Effector memory CD8-positive, alpha-beta T cell (primary cell): ENCODE data around the gene ZNF428.
"Not testable (repeated sequence)": the region's sequence is repeated elsewhere in the genome, so short reads cannot be mapped to it uniquely, and the experiment has no call there.

ENCODE experiments used
- ATAC-seq: fragments of 150-1000 bp; cut with Tn5 transposase; replicated peaks from 2 replicates; pipeline ENCODE4 v1.10.0; 2021; ENCODE audit warnings: mild to moderate bottlenecking, moderate library complexity
- DNase-seq, 3 experiments: peaks; one replicate each; pipeline ENCODE4 v3.0.0; 2021
- H3K27ac Mint-ChIP-seq, 2 donors: one replicate each; pipeline ENCODE4 v1.8.0; 2022; ENCODE audit warnings: mild to moderate bottlenecking in 2 of 2, mixed read lengths in 2 of 2, moderate library complexity in 2 of 2
- H3K27me3 Mint-ChIP-seq, 2 donors: one replicate each; pipeline ENCODE4 v1.8.0; 2022; ENCODE audit warnings: mixed read lengths in 2 of 2
- H3K36me3 Mint-ChIP-seq: one replicate; pipeline ENCODE4 v1.8.0; 2022; ENCODE audit warnings: mild to moderate bottlenecking, moderate library complexity, mixed read lengths; ENCODE audit not compliant: insufficient read depth
- H3K4me1 Mint-ChIP-seq, 2 donors: one replicate each; pipeline ENCODE4 v1.8.0; 2022; ENCODE audit warnings: low read depth in 2 of 2, mixed read lengths in 2 of 2
- H3K4me3 Mint-ChIP-seq, 2 donors: one replicate each; pipeline ENCODE4 v1.8.0; 2022; ENCODE audit warnings: mild to moderate bottlenecking in 2 of 2, mixed read lengths in 2 of 2, moderate library complexity in 2 of 2
- H3K9me3 Mint-ChIP-seq, 2 donors: one replicate each; pipeline ENCODE4 v1.8.0; 2022; ENCODE audit warnings: mixed read lengths in 2 of 2

Gene ZNF428

DNA sequence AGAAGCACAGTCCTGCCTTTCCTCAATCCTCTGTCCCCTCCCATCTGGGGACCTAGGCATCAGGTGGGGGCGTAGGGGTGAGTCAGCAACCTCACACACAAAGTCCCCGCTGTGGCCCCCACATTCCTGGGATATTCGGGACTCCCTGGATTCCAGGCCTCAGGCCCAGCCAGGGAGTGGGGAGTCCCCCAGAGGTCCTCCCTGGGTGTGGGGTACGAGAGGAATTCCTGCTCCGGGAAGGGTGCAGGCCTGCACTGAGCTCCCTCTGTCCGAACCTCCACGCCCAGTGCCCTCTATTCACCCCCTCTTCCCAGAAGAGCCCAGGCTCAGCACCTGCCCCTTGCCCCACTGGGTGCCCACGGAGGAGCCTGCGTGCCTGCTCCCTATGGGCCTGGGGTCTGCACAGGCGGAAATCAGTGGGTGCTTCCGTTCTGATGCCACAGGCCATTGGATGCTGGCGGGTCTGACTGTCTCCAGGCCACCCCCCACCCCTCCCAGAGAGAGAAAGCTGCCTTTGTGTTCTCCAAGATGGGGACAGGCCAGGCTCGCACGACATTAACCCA is 16.8 kb upstream of the ZNF428 start:
- Mint-ChIP-seq H3K9me3 (no peaks in the 10 kb centered on the region), H3K4me1 (peaks cover 12% of the 10 kb centered on the region in 2 donors), H3K27me3 (peaks cover 48 to 89% of the 10 kb centered on the region in 2 donors), H3K4me3 (no peak overlapping the region), H3K27ac (no peak overlapping the region), H3K36me3 (peaks cover 3% of the 10 kb centered on the region)
- ATAC-seq (no peak), DNase-seq (no peak)

DNA sequence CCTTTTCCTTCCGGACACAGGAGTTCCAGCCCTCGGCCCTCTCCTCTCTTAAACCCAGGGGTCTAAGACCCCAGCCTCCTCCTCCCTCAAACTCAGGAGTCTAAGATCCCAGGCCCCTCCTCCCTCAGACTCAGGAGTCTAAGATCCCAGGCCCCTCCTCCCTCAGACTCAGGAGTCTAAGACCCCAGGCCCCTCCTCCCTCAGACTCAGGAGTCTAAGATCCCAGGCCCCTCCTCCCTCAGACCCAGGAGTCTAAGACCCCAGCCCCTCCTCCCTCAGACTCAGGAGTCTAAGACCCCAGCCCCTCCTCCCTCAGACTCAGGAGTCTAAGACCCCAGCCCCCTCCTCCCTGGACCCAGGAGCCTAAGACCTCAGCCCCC is 16.1 kb upstream of the ZNF428 start:
- H3K4me3 Mint-ChIP-seq, ATAC-seq, H3K36me3 Mint-ChIP-seq: not testable (repeated sequence)

DNA sequence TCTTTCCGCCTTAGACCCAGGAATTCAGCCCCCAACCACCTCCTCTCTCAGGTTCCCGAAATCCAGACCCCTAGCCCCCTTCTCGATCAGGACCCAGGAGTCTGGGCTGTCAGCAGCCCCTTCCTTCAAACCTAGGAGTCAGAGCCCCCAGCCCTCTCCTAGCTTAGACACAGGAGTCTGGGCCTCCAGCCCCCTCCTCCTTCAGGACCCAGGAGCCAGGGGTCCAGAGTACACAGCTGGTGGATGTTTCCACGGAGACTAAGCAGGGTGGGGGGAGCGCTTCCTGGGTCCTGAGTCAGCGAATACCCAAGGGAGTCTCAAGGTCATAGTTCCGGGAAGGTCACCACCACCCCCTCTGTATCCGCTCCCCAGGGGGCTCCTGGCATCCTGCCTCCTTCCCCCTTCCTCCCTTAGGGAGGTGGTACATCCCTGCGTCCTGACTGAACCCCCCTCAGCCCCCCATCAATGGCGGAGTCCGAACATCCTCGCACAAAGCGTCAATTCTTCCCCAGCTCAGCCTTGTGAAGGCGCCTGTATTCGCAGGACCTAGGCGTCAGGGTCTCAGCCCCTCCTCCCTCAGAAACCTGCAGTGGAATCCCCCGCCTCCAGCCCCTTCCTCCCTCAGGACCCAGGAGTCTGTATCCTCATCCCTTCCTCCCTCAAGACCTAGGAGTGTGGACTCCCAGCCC is 15.6 kb upstream of the ZNF428 start:
- Mint-ChIP-seq H3K27ac (peak overlapping the region in 1 of 2 donors; percentile 32), H3K4me3 (no peak overlapping the region)

More for the DNA sequence above, 16.1 kb upstream of the ZNF428 start:
- peak overlapping the region in 1 of 2 donors; percentile 32 for H3K27ac Mint-ChIP-seq
- peaks cover 42 to 82% of the 10 kb centered on the region in 2 donors for H3K27me3 Mint-ChIP-seq
- not testable (repeated sequence) for H3K9me3 Mint-ChIP-seq, DNase-seq
- H3K4me1 Mint-ChIP-seq: peaks cover 12% of the 10 kb centered on the region in 2 donors

DNA sequence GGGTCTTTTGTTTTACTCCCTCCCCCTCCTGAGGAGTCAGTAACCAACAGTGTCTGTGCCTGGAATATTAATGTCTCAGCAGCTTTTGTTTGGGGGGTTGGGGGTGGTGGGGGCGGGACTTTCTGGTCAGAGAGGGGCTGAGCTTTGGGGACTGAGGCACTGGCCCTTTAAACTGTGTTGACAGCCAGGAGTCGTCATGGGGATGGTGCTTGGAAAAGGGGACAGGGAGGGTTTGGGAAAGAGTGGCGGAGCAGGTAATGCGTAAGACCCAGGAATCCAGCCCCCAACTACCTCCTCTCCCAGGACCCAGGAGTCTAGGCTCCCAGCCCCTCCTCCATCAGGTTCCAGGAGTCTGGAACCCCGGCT is 15.1 kb upstream of the ZNF428 start:
- H3K9me3 Mint-ChIP-seq: no peaks in the 10 kb centered on the region
- H3K36me3 Mint-ChIP-seq: peaks cover 3% of the 10 kb centered on the region
- no peak for ATAC-seq
- peaks cover 37 to 76% of the 10 kb centered on the region in 2 donors for H3K27me3 Mint-ChIP-seq
- no peak overlapping the region for H3K27ac Mint-ChIP-seq
- H3K4me3 Mint-ChIP-seq: no peak overlapping the region
- DNase-seq: no peak
- H3K4me1 Mint-ChIP-seq: peaks cover 6 to 12% of the 10 kb centered on the region in 2 donors

More for the DNA sequence above, 15.6 kb upstream of the ZNF428 start:
- Mint-ChIP-seq H3K4me1 (peaks cover 8 to 12% of the 10 kb centered on the region in 2 donors), H3K9me3 (no peaks in the 10 kb centered on the region), H3K27me3 (peaks cover 37 to 77% of the 10 kb centered on the region in 2 donors), H3K36me3 (peaks cover 3% of the 10 kb centered on the region)
- no peak for DNase-seq
- no peak for ATAC-seq

DNA sequence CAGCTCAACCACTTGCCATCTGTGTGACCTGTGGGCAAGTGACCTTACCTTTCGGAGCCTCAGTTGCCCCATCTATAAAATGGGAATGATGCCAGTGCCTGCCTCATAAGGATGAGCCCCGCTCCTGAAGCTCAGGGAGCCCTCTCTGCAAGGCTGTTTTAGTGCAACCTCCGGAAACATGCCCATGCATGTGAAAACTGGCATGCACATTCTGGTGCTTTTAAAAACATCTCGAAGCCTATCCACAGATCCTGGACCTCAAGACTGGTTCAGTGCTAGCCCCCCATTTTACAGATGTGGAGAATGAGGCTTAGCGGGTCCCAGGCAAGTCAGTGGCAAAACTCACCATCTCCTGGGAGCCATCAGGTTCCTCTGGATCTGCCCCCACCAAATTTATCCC is 14.6 kb upstream of the ZNF428 start:
- ATAC-seq (no peak), DNase-seq (no peak)
- Mint-ChIP-seq H3K27me3 (peaks cover 33 to 72% of the 10 kb centered on the region in 2 donors), H3K9me3 (no peaks in the 10 kb centered on the region), H3K36me3 (peaks cover 2% of the 10 kb centered on the region), H3K4me1 (peaks cover 4 to 11% of the 10 kb centered on the region in 2 donors), H3K4me3 (no peak overlapping the region), H3K27ac (no peak overlapping the region)

DNA sequence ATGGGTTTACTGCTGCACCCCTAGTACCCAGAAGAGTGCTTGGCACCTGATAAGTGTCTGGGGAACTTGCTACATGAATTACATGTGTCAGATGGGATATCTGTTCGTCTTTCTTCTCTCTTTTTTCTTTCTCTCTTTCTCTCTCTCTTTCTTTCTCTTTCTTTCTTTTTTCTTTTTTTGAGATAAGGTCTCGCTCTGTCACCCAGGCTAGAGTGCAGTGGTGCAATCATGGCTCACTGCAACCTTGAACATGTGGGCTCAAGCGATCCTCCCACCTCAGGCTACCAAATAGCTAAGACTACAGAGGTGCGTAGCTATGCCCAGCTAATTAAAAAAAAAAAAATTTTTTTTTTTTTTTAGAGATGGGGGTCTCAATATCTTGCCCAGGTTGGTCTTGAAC is 14.1 kb upstream of the ZNF428 start:
- Mint-ChIP-seq H3K9me3 (no peaks in the 10 kb centered on the region), H3K4me1 (peaks cover 0 to 5% of the 10 kb centered on the region in 2 donors), H3K27me3 (peaks cover 28 to 67% of the 10 kb centered on the region in 2 donors)

DNA sequence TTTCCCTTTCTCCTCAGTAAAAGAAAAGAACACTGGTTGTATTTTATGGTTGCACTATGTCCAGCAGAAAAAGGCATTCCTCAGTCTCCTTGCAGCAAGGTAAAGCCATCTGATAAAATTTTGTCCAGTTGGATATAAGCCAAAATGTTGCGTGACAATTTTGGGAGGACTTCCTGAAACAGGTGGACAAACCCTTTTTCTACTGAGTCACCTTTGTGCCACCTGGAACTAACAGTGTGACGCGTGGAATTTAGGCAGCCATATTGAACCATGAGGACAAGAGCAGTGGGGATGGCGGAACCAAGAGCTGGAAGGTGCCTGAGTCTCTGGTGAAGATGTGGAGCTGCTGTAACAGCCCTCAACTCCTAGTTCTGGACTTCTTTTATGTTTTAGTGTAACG is 12.1 kb upstream of the ZNF428 start:
- no peak overlapping the region for H3K4me3 Mint-ChIP-seq
- H3K4me1 Mint-ChIP-seq: peaks cover 0 to 9% of the 10 kb centered on the region in 2 donors
- DNase-seq (no peak), ATAC-seq (no peak)
- no peak overlapping the region for H3K27ac Mint-ChIP-seq
- no peaks in the 10 kb centered on the region for H3K36me3 Mint-ChIP-seq
- H3K9me3 Mint-ChIP-seq: no peaks in the 10 kb centered on the region
- H3K27me3 Mint-ChIP-seq: peaks cover 17 to 60% of the 10 kb centered on the region in 2 donors

More for the DNA sequence above, 14.1 kb upstream of the ZNF428 start:
- DNase-seq: no peak
- no peak for ATAC-seq
- Mint-ChIP-seq H3K27ac (no peak overlapping the region), H3K36me3 (no peaks in the 10 kb centered on the region), H3K4me3 (no peak overlapping the region)

DNA sequence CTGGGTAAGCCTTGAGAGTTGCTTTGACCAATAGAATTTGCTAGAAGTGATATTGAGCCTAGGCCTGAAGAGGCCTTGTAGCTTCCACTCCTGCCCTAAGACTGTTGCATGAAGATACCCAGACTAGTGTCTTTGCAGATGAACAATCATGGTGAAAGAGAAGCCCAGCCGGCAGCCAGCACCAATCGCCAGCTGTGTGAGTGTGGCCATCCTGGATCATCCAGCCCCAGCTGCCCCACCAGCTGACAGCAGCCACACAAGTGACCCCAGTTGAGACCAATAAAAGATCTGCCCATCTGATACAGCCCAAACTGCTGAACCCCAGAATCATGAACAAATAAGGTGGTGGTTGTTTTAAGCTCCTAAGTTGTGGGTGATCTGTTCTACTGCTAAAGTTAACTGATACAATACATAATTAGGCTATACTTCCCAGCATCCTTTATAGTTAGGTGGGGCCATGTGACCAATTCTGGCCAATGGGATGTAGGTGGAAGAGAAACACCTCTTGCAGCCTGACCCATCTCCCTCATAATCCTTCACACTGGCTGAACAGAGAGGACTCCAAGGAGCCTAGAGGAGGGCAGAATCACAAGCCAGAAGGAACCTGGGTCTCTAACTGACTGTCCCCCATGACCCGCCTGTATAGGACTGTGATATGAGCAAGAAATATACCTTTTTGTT is 9.4 kb upstream of the ZNF428 start:
- H3K27me3 Mint-ChIP-seq: peaks cover 14 to 43% of the 10 kb centered on the region in 2 donors
- H3K9me3 Mint-ChIP-seq: no peaks in the 10 kb centered on the region
- H3K4me3 Mint-ChIP-seq: no peak overlapping the region
- no peak for DNase-seq
- H3K4me1 Mint-ChIP-seq: peaks cover 0 to 5% of the 10 kb centered on the region in 2 donors
- H3K27ac Mint-ChIP-seq: no peak overlapping the region
- ATAC-seq: no peak
- H3K36me3 Mint-ChIP-seq: peaks cover 4% of the 10 kb centered on the region

DNA sequence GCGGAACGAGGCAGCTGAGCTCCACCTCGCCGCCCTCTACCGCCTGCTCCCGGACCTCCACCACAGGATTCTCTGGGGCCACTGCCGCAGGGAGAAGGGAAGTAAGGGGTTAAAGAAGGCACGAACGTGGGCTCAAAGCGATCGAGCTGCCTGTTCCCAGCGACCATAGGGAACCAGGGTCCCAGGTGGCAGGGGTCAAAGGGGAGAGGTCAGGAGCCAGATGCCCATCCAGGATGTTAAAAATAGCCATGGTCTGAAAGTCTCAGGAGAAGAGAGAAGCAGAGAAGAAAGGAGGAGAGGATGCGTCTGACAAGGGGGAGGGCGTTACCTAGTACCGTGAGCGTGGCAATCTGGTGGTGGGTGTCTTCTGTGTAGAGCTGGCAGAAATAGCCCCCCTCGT is 7.4 kb upstream of the ZNF428 start:
- Mint-ChIP-seq H3K4me3 (no peak overlapping the region), H3K4me1 (peaks cover 0 to 5% of the 10 kb centered on the region in 2 donors)

DNA sequence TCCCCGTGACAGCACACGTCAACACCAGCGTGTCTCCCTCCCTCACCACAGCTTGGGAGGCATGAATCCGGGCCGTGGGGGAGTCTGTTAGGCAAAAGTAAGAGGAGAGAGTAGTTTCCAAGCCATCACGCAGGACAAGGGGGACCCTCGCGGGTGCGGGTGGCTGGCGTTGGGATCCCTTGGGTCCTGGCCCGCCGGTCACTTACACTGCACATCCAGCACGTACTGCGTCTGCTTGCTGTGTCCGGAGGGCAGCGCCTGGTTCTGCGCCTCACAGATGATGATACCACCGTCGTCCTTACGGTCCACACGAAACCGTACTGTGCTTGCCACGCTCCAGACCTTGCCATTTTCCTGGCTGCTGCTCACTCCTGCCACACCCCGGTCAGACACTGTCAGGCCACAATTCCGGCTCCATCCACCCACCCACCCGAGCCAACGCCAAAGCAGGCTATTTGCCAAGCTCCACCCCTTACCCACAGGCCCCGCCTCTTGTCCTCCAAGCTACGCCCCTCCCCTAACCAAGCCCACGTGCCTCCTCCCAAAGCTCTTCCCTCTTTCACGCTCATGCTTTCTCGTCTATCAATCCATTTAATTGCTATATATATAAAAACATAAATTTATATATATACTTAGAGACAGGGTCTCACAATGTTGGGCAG is 6.6 kb upstream of the ZNF428 start:
- DNase-seq (no peak), ATAC-seq (no peak)
- Mint-ChIP-seq H3K27me3 (peaks cover 9 to 18% of the 10 kb centered on the region in 2 donors), H3K27ac (peak overlapping the region in 1 of 2 donors; percentile 23), H3K9me3 (no peaks in the 10 kb centered on the region), H3K4me3 (no peak overlapping the region), H3K4me1 (peaks cover 0 to 5% of the 10 kb centered on the region in 2 donors), H3K36me3 (peaks cover 4% of the 10 kb centered on the region)

More for the DNA sequence above, 7.4 kb upstream of the ZNF428 start:
- ATAC-seq: no peak
- peak overlapping the region in 1 of 2 donors; percentile 58 for H3K27ac Mint-ChIP-seq
- DNase-seq: no peak
- peaks cover 4% of the 10 kb centered on the region for H3K36me3 Mint-ChIP-seq
- peaks cover 9 to 24% of the 10 kb centered on the region in 2 donors for H3K27me3 Mint-ChIP-seq
- H3K9me3 Mint-ChIP-seq: no peaks in the 10 kb centered on the region

DNA sequence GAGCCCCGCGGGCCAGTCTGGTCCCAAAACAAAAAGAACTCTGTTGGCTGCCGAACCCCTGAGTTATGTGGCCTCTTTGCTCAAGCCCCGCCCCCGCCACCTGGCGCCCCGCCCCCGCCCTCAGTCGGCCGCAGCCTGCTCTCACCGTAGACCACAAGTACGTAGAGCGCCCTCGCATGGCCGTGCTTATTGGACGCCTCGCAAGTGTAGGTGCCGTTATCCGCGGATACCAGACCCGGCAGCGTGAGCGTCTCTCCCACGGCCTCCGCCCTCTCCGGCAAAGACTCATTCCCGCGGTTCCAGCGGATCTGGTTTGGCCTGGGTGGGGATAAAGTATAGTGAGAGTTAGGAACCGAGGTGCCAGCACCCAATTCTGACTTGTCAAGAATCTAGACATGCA is 5.5 kb upstream of the ZNF428 start:
- H3K4me3 Mint-ChIP-seq: peak overlapping the region; percentile 20 to 40
- H3K27ac Mint-ChIP-seq: no peak overlapping the region
- peaks cover 10 to 13% of the 10 kb centered on the region in 2 donors for H3K4me1 Mint-ChIP-seq
- H3K27me3 Mint-ChIP-seq: peaks cover 9 to 18% of the 10 kb centered on the region in 2 donors
- no peaks in the 10 kb centered on the region for H3K9me3 Mint-ChIP-seq
- peaks cover 4% of the 10 kb centered on the region for H3K36me3 Mint-ChIP-seq
- peak; percentile 81 to 85 (median 81) for DNase-seq
- ATAC-seq: peak; percentile 91

DNA sequence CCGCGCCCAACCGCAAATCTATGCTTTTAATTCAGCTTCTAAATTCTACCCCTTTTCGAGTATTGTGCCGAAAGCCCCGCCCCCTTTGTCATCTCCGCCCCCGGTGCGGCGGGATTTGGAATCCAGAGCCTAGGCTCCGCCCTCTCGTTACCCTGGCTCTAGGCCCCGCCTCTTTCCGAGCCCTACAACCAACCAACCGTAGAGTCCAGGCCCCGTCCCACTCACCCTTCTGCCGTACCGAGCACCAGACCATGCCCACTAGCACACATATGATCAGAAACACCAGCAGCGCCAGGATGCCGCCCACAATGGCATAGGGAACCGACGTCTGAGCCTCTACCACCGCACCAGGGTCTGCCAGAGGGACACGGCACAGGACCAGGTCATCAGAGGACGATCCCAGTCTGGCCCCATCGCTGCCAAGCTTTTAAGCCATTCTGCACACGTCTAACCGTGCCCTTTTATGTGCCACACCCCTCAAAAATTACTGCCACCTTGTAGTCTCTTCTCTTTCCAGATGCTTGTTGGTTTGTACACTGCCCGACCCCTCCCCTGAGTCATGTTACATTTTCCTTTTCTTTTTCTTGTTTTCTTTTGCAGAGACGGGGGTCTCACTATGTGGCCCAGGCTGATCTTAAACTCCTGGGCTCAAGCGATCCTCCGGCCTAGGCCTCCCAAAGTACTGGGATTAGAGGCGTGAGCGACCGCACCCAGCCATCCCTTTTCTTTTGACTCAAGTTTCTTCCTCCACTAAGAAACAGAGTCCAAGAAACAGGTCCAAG is 4.7 kb upstream of the ZNF428 start:
- DNase-seq: no peak
- H3K36me3 Mint-ChIP-seq: peaks cover 4% of the 10 kb centered on the region
- no peak overlapping the region for H3K4me3 Mint-ChIP-seq
- H3K9me3 Mint-ChIP-seq: no peaks in the 10 kb centered on the region
- peaks cover 9 to 18% of the 10 kb centered on the region in 2 donors for H3K27me3 Mint-ChIP-seq
- peaks cover 16 to 18% of the 10 kb centered on the region in 2 donors for H3K4me1 Mint-ChIP-seq
- H3K27ac Mint-ChIP-seq: no peak overlapping the region
- ATAC-seq: no peak

DNA sequence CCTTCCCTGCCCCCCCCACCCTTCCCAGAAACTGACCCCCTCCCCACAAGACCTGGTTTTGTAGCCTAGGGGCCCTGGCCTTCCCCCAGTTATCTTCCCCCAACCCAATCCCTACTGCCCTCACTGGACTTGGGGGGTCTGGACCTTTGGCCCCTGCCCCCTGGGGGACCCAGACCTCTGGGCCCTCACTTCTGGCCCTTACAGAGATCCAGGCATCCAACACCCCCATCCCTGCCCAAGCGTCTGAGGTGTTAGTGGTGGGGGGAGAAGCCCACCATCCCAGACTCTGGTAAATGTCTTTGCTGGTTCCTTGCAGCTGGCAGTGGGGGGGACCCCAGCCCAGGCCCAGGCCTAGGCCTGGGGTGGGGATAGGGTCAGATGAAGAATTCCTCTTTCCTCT is 3.5 kb upstream of the ZNF428 start:
- no peak overlapping the region for H3K27ac Mint-ChIP-seq
- H3K4me3 Mint-ChIP-seq: no peak overlapping the region
- DNase-seq (no peak), ATAC-seq (no peak)
- no peaks in the 10 kb centered on the region for H3K9me3 Mint-ChIP-seq
- peaks cover 20 to 22% of the 10 kb centered on the region in 2 donors for H3K4me1 Mint-ChIP-seq
- H3K27me3 Mint-ChIP-seq: peaks cover 9 to 18% of the 10 kb centered on the region in 2 donors
- H3K36me3 Mint-ChIP-seq: peaks cover 4% of the 10 kb centered on the region
